NB4 (cell line): ENCODE measurements around the gene GNG13.

ENCODE experiments used
- DNase-seq: peaks from one replicate; pipeline ENCODE4 v3.0.0; 2010; ENCODE audit warnings: low read depth
- H3K4me3 ChIP-seq: one replicate; pipeline ENCODE4 v1.5.1; 2011; ENCODE audit warnings: mild to moderate bottlenecking, low read depth, low read length, moderate library complexity
- MYC ChIP-seq: IDR thresholded peaks from 2 replicates; pipeline ENCODE4 v1.6.1; 2011; ENCODE audit warnings: low read depth, low read length
- POLR2A ChIP-seq: IDR thresholded peaks from 2 replicates; pipeline ENCODE4 v1.6.1; 2011; ENCODE audit warnings: mild to moderate bottlenecking; ENCODE audit not compliant: insufficient read length; ENCODE audit errors: extremely low read depth
- TF ChIP-seq, protein P1 (sequence below): IDR thresholded peaks from 2 replicates; pipeline ENCODE4 v1.6.1; 2011; ENCODE audit warnings: low read depth, low read length
- TF ChIP-seq, protein P2 (sequence below): IDR thresholded peaks from one replicate; pipeline ENCODE4 v1.5.1; 2012; ENCODE audit warnings: low read depth, low read length

Gene GNG13

DNA sequence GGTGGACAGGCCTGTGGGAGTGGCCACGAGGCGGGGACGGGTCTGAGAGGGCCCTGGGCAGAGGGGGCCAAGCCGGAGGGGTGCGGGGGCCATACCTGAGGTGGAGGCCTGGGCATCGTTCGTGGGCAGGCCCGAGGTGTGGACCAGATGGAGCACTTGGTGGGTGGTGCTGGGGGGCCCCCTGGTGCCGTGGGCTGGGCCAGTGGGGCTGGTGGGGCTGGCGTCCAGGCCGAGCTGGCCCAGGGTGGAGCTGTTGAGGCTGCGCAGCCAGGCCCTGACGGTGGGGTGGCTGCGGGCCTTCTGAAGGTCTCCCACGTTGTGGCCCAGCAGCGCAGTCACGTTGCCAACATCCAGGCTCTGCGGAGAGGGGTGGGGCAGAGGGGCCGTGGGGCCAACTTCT, 30.6 kb downstream of the GNG13 start:
- H3K4me3 ChIP-seq, result no peak overlapping the region
- no peak for DNase-seq
- TF ChIP-seq, protein P1, sequence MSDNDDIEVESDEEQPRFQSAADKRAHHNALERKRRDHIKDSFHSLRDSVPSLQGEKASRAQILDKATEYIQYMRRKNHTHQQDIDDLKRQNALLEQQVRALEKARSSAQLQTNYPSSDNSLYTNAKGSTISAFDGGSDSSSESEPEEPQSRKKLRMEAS, result no peak
- TF ChIP-seq POLR2A, result no peak
- TF ChIP-seq, protein P2, sequence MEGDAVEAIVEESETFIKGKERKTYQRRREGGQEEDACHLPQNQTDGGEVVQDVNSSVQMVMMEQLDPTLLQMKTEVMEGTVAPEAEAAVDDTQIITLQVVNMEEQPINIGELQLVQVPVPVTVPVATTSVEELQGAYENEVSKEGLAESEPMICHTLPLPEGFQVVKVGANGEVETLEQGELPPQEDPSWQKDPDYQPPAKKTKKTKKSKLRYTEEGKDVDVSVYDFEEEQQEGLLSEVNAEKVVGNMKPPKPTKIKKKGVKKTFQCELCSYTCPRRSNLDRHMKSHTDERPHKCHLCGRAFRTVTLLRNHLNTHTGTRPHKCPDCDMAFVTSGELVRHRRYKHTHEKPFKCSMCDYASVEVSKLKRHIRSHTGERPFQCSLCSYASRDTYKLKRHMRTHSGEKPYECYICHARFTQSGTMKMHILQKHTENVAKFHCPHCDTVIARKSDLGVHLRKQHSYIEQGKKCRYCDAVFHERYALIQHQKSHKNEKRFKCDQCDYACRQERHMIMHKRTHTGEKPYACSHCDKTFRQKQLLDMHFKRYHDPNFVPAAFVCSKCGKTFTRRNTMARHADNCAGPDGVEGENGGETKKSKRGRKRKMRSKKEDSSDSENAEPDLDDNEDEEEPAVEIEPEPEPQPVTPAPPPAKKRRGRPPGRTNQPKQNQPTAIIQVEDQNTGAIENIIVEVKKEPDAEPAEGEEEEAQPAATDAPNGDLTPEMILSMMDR, result no peak
- TF ChIP-seq MYC, result no peak

DNA sequence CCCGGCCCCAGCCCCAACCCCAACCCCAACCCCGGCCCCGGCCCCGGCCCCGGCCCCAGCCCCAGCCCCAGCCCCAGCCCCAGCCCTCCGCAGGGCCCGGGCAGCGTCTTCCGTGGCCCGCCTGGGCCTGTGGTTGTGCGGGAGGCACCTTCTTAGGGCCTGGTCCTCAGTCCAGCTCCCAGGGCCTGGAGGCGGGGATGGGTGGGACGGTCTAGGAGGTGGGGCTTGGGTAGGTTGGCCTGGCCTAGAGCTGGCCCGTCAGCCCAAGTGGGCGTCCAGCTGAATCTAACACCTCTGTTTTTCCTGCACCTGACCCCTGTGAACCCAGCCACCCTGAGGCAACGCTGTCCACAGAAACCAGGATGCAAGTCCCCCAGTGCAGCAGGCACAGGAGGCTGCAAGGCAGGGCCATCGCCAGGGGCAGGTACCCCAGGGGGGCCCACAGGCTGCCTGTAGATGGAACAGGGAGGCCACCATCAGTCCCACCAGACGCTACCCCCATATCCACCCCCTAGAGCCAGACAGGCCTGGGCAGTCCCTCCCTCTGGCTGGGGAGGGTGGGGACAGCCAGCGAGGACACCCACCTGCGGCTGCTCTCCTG, 31.2 kb downstream of the GNG13 start:
- TF ChIP-seq, protein P1, result no peak
- TF ChIP-seq POLR2A, result no peak
- TF ChIP-seq, protein P2, result no peak
- no peak for TF ChIP-seq MYC
- no peak overlapping the region for H3K4me3 ChIP-seq
- no peak for DNase-seq

DNA sequence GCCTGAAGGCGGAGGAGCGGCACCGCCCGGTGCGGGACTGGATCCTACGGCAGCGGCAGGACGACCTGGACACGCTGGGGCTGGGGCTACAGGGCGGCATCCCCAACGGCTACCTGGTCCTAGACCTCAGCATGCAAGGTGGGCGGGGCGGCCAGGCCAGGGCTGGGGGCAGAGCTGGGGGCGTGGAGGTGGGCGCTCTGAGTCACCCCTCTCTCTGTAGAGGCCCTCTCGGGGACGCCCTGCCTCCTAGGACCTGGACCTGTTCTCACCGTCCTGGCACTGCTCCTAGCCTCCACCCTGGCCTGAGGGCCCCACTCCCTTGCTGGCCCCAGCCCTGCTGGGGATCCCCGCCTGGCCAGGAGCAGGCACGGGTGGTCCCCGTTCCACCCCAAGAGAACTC, 32.1 kb downstream of the GNG13 start:
- DNase-seq, result no peak
- TF ChIP-seq, protein P1, result no peak
- TF ChIP-seq POLR2A (no peak), MYC (no peak)
- TF ChIP-seq, protein P2, result no peak
- H3K4me3 ChIP-seq, result no peak overlapping the region

DNA sequence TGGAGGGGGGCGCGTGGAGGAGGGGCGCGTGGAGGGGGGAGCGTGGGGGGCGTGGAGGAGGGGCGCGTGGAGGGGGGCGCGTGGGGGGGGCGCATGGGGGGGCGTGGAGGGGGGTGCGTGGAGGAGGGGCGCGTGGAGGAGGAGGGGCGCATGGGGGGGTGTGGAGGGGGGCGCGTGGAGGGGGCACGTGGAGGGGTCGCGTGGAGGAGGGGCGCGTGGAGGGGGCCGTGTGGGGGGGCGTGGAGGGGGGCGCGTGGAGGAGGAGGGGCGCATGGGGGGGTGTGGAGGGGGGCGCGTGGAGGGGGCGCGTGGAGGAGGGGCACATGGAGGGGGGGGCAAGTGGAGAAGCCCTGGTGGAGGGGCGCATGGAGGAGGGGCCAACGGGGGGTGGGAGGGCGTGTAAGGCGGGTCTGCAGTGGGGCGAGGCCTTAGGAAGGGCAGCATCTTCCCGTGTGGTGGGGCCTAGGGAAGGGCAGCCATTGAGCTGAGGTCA, 32.7 kb downstream of the GNG13 start:
- DNase-seq, result no peak
- H3K4me3 ChIP-seq, result no peak overlapping the region
- TF ChIP-seq, protein P1, result no peak
- TF ChIP-seq POLR2A, result no peak
- no peak for TF ChIP-seq MYC
- TF ChIP-seq, protein P2, result no peak

DNA sequence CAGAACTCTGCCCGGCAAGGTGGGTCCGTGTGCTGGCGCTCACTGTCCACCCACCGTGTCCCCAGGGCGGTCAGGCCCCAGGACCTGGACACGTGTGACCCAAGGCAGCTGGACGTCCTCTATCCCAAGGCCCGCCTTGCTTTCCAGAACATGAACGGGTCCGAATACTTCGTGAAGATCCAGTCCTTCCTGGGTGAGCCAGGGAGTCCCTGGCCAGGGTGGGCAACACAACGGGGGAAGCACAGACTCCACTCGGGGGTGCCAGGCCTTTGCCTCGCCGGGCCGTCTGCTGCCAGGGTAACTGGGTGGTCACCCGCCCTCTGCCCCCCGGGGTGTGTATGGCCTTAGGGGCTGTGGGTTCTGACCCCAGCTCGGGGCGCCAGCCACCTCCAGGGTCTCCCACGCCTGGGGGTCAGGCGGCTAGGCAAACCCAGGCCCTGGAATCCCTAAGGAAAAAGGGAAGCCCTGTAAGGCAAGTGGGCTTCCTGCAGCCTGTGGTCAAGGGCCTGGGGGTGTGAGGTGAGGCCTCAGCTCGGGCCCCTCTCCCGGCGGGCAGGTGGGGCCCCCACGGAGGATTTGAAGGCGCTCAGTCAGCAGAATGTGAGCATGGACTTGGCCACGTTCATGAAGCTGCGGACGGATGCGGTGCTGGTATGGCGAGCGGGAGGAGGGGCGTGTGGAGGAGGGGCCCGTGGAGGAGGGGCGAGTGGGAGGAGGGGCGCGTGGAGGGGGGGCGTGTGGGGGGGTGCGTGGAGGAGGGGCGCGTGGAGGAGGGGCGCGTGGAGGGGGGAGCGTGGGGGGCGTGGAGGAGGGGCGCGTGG, 33.5 kb downstream of the GNG13 start:
- no peak overlapping the region for H3K4me3 ChIP-seq
- TF ChIP-seq POLR2A, result no peak
- TF ChIP-seq, protein P2, result no peak
- TF ChIP-seq, protein P1, result no peak
- no peak for TF ChIP-seq MYC
- DNase-seq, result no peak
